Heart left ventricle (tissue), 16 donors: ENCODE measurements around the gene C16orf92. TPM values are rescaled to one million over a fixed set of nuclear protein-coding genes. Genes with fewer than 3 reads are reported as not detected.
A peak's percentile ranks its signal among the peaks of the same experiment; 100 is the strongest.
"Not testable (repeated sequence)": the region's sequence is repeated elsewhere in the genome, so short reads cannot be mapped to it uniquely, and the experiment has no call there.

ENCODE experiments used
- ATAC-seq, 4 donors: fragments of 200-7000 bp; cut with Tn5 transposase; one replicate each; pipeline ENCODE4 v1.9.1; 2020 to 2022; ENCODE audit warnings: moderate library complexity in 4 of 4, mild to moderate bottlenecking in 3 of 4, moderate number of reproducible peaks in 1 of 4
- DNase-seq, 5 donors: peaks; one replicate each; pipeline ENCODE4 v3.0.0-alpha.2; 2020
- H3K27ac ChIP-seq, 12 donors: fragments of 200-600 bp; sonication (generic) in 4 of 12; one replicate each; pipeline versions ENCODE4 v1.5.0 to v1.8.0; 2016 to 2022; ENCODE audit warnings: mild to moderate bottlenecking in 2 of 12
- H3K27me3 ChIP-seq, 9 donors: fragments of 200-600 bp; sonication (generic) in 2 of 9; one replicate each; pipeline versions ENCODE4 v1.5.1 to v1.8.0; 2016 to 2022; ENCODE audit warnings: mild to moderate bottlenecking in 3 of 9
- H3K36me3 ChIP-seq, 9 donors: fragments of 200-600 bp; sonication (generic) in 2 of 9; one replicate each; pipeline versions ENCODE4 v1.5.0 to v1.8.0; 2018 to 2022; ENCODE audit warnings: mild to moderate bottlenecking in 2 of 9
- H3K4me1 ChIP-seq, 12 donors: fragments of 200-600 bp; sonication (generic) in 4 of 12; one replicate each; pipeline versions ENCODE4 v1.5.0 to v1.8.0; 2016 to 2022; ENCODE audit warnings: mild to moderate bottlenecking in 3 of 12
- H3K4me3 ChIP-seq, 12 donors: fragments of 200-600 bp; sonication (generic) in 4 of 12; one replicate each; pipeline versions ENCODE4 v1.5.0 to v1.8.0; 2017 to 2022; ENCODE audit warnings: mild to moderate bottlenecking in 9 of 12, moderate library complexity in 4 of 12
- H3K9me3 ChIP-seq, 12 donors: fragments of 200-600 bp; sonication (generic) in 4 of 12; one replicate each; pipeline versions ENCODE4 v1.5.0 to v1.8.0; 2016 to 2022; ENCODE audit warnings: mild to moderate bottlenecking in 1 of 12
- POLR2A ChIP-seq, 2 donors: fragments of 450-650 bp; IDR thresholded peaks; one replicate each; pipeline ENCODE4 v1.6.1; 2017; ENCODE audit warnings: antibody characterized with exemption in 2 of 2, mild to moderate bottlenecking in 2 of 2, moderate library complexity in 2 of 2
- WGBS, 4 donors: extraction: QIAGEN DNeasy Blood & Tissue Kit in 2 of 4; methylation state at CpG; one replicate each; pipeline versions ENCODE4 v1.1.5 to v1.1.7; 2013 to 2018; 5-methylcytosine and 5-hydroxymethylcytosine counted together
- intact Hi-C, 10 donors: fragments of 100-400 bp; cut with DNase I; formaldehyde crosslinking; loops; one replicate each; pipeline versions ENCODE4 v1.11.1 to v1.14.2; 2022
- polyA plus RNA-seq, 2 donors: library from polyadenylated mRNA; stranded (reverse); fragments of 200-250 nt; gene quantifications; one replicate each; pipeline ENCODE4 v1.2.3, GENCODE V29; 2013
- total RNA-seq, 9 donors: library from RNA; depleted of rRNA in 2 of 9; stranded (reverse); fragments of >200 nt in 2 of 9; fragmentation: NEBNext Ultra II Directional in 3 of 9; extraction: Animal tissue kit (Norgen Biotek cat#: 25700) in 3 of 9; gene quantifications; one replicate each; pipeline versions ENCODE4 v1.1.0 to v1.2.4, GENCODE V29; 2016 to 2023
- TF ChIP-seq, protein P1 (sequence below), 12 donors: fragments of 200-600 bp; sonication (generic) in 4 of 12; IDR thresholded peaks; one replicate each; pipeline versions ENCODE4 v1.5.0 to v1.8.0; 2018 to 2022; ENCODE audit warnings: antibody characterized with exemption in 12 of 12, mild to moderate bottlenecking in 5 of 12
- donor health status: ischemic (EF 13 %, LVEDD 7.1; RV severe dilation, severe dysfunction).
- donor health status: healthy with polysubstance abuse.
- donor health status: DM: no; HTN: yes; CAD: no.
- donor health status: DM: no; HTN: no; CAD: no.
- donor health status: ischemic (EF 25% LVEDD 6.9; RV normal size, moderate dysfunction).
- donor health status: ischemic (EF 25% LVEDD 5.7; RV mildly dilated, moderate dysfunction).
- donor health status: healthy.
- donor health status: DM: yes; HTN: yes; CAD: no.
- donor health status: ischemic (EF 35%, LVEDD 5.7; RV mildly dilated, moderate dysfunction).
- donor health status: nonischemic (EF 11% LVEDD 7.7; RV severe dilation, severe dysfunction).
- donor health status: DM: yes; HTN: yes; CAD: no.
- donor health status: PGD.
- donor health status: ischemic (EF 29% LVEDD 5.4; RV normal size, mild dysfunction).
- donor health status: nonischemic (EF 23%, LVEDD 6.1; RV moderate dilation, normal function).

Gene C16orf92
- total and polyA plus RNA-seq, 11 donors, result not detected

GRCh38 chr16:30016555-30017276 lies 6.3 kb upstream of the C16orf92 start:
- no peaks in the 10 kb centered on the region for H3K9me3 ChIP-seq
- TF ChIP-seq POLR2A (IDR thresholded peaks at IDR 0.05), result no peak
- TF ChIP-seq, protein P1, sequence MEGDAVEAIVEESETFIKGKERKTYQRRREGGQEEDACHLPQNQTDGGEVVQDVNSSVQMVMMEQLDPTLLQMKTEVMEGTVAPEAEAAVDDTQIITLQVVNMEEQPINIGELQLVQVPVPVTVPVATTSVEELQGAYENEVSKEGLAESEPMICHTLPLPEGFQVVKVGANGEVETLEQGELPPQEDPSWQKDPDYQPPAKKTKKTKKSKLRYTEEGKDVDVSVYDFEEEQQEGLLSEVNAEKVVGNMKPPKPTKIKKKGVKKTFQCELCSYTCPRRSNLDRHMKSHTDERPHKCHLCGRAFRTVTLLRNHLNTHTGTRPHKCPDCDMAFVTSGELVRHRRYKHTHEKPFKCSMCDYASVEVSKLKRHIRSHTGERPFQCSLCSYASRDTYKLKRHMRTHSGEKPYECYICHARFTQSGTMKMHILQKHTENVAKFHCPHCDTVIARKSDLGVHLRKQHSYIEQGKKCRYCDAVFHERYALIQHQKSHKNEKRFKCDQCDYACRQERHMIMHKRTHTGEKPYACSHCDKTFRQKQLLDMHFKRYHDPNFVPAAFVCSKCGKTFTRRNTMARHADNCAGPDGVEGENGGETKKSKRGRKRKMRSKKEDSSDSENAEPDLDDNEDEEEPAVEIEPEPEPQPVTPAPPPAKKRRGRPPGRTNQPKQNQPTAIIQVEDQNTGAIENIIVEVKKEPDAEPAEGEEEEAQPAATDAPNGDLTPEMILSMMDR (IDR thresholded peaks at IDR 0.05), result no peak
- intact Hi-C loops, result no loop called here
- H3K27me3 ChIP-seq, result peaks cover 3 to 11% (median 6%) of the 10 kb centered on the region in 9 donors
- no peaks in the 10 kb centered on the region for H3K36me3 ChIP-seq
- ATAC-seq, result no peak
- 66 to 77% (median 73%) methylated on average over 8 of the region's 8 CpGs for WGBS, 4 donors
- no peak overlapping the region for H3K27ac ChIP-seq
- peaks cover 0 to 11% (median 4%) of the 10 kb centered on the region in 12 donors for H3K4me1 ChIP-seq
- peak in 1 of 5 donors; percentile 1 for DNase-seq
- H3K4me3 ChIP-seq, result no peak overlapping the region

GRCh38 chr16:30017277-30017656 lies 5.7 kb upstream of the C16orf92 start:
- Histone ChIP-seq H3K27ac (no peak overlapping the region), H3K9me3 (no peaks in the 10 kb centered on the region), H3K4me3 (no peak overlapping the region), H3K4me1 (peaks cover 0 to 13% (median 4%) of the 10 kb centered on the region in 12 donors), H3K27me3 (peaks cover 0 to 5% (median under 1%) of the 10 kb centered on the region in 9 donors), H3K36me3 (no peaks in the 10 kb centered on the region)
- intact Hi-C loops, result no loop called here
- ATAC-seq, result no peak
- TF ChIP-seq, protein P1 (IDR thresholded peaks at IDR 0.05), result no peak
- no peak for TF ChIP-seq POLR2A (IDR thresholded peaks at IDR 0.05)
- 96 to 98% (median 97%) methylated on average over 2 of the region's 2 CpGs for WGBS, 4 donors
- DNase-seq, result no peak

- ATAC-seq, H3K27ac ChIP-seq, DNase-seq, H3K4me3 ChIP-seq, H3K36me3 ChIP-seq, intact Hi-C loops, H3K9me3 ChIP-seq, H3K27me3 ChIP-seq: not testable (repeated sequence)
- WGBS, 4 donors, result 86 to 95% (median 90%) methylated on average over 4 of the region's 4 CpGs
- H3K4me1 ChIP-seq, result peaks cover 0 to 13% (median 4%) of the 10 kb centered on the region in 12 donors
Measured at GRCh38 chr16:30017937-30018336, 5.1 kb upstream of the C16orf92 start.

DNA sequence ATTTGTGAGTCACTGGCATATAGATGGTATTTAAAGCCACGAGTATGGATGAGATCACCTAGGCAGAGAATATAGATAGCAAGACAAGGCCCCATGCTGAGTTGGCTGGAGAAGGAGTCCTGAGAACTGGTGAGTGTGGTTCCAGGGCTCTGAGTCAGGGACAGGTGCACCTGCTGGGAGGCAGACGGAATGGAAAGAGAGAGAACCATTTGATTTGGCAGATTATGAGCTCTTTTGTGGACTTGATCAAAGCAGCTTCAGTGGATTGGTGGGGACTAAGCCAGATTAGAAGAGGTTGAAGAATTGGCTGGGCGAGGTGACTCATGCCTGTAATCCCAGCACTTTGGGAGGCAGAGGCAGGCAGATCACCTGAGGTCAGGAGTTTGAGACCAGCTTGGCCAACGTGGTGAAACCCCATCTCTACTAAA lies 4.3 kb upstream of the C16orf92 start:
- H3K36me3 ChIP-seq, result no peaks in the 10 kb centered on the region
- peak in 1 of 5 donors; percentile 0 for DNase-seq
- TF ChIP-seq POLR2A (IDR thresholded peaks at IDR 0.05), result no peak
- TF ChIP-seq, protein P1 (IDR thresholded peaks at IDR 0.05), result no peak
- 67 to 78% (median 72%) methylated on average over 4 of the region's 4 CpGs for WGBS, 4 donors
- intact Hi-C loops, result no loop called here
- peaks cover 0 to 13% (median 4%) of the 10 kb centered on the region in 12 donors for H3K4me1 ChIP-seq
- no peak for ATAC-seq
- H3K27ac ChIP-seq, result no peak overlapping the region
- H3K27me3 ChIP-seq, result no peaks in the 10 kb centered on the region
- H3K4me3 ChIP-seq, result no peak overlapping the region
- H3K9me3 ChIP-seq, result no peaks in the 10 kb centered on the region
